ENCODE results near the gene LDHD. TPM values are rescaled to one million over a fixed set of nuclear protein-coding genes. Genes with fewer than 3 reads are reported as not detected.
A peak's percentile ranks its signal among the peaks of the same experiment; 100 is the strongest.

The LDHD gene
- total and polyA plus RNA-seq, 2 of the 13 experiments (the other 11 are each of a cell fraction or from before 2014, with no cell fraction given): 9.1 to 9.8 TPM

GRCh38 chr16:75097941-75098901 lies 18.4 kb downstream of the LDHD start (continued):
- TF ChIP-seq NFE2L1 (CRISPR knock-in tag; IDR thresholded peaks at IDR 0.05; ENCODE audit: borderline replicate concordance) (no peak), KDM4B (CRISPR knock-in tag; IDR thresholded peaks at IDR 0.05) (no peak), ZNF383 (CRISPR knock-in tag; IDR thresholded peaks at IDR 0.05; ENCODE audit: borderline replicate concordance) (no peak), RXRB (CRISPR knock-in tag; IDR thresholded peaks at IDR 0.05; ENCODE audit: borderline replicate concordance) (no peak), MZF1 (CRISPR knock-in tag; IDR thresholded peaks at IDR 0.05; ENCODE audit: borderline replicate concordance) (no peak), JUN (CRISPR knock-in tag; IDR thresholded peaks at IDR 0.05) (no peak), PREB (CRISPR knock-in tag; IDR thresholded peaks at IDR 0.05) (no peak), ZNF75D (CRISPR knock-in tag; IDR thresholded peaks at IDR 0.05; ENCODE audit: borderline replicate concordance) (no peak), ZNF121 (CRISPR knock-in tag; IDR thresholded peaks at IDR 0.05) (peak; percentile 34; the same call in 1 of the 2 replicates), NFYC (CRISPR knock-in tag; IDR thresholded peaks at IDR 0.05) (no peak), YY1 (IDR thresholded peaks at IDR 0.05; ENCODE audit: insufficient read depth, insufficient replicate concordance, low read depth, low read length) (no peak), ZNF138 (CRISPR knock-in tag; IDR thresholded peaks at IDR 0.05; ENCODE audit: low read depth) (no peak), ARNTL (CRISPR knock-in tag; IDR thresholded peaks at IDR 0.05) (no peak), ZNF883 (CRISPR knock-in tag; IDR thresholded peaks at IDR 0.05; ENCODE audit: not compliant biosample characterization) (peak; percentile 33), ZNF546 (CRISPR knock-in tag; conservative IDR thresholded peaks at IDR 0.05) (no peak), ZNF205 (CRISPR knock-in tag; IDR thresholded peaks at IDR 0.05) (no peak), JDP2 (CRISPR knock-in tag; IDR thresholded peaks at IDR 0.05; ENCODE audit: borderline replicate concordance) (no peak), HMGA1 (CRISPR knock-in tag; conservative IDR thresholded peaks at IDR 0.05) (no peak), EED (CRISPR knock-in tag; IDR thresholded peaks at IDR 0.05) (no peak), CBX2 (IDR thresholded peaks at IDR 0.05; ENCODE audit: low read depth, low read length) (no peak), CBX2 (CRISPR knock-in tag; IDR thresholded peaks at IDR 0.05; ENCODE audit: low read depth) (no peak)
- TF ChIP-seq, protein P1, sequence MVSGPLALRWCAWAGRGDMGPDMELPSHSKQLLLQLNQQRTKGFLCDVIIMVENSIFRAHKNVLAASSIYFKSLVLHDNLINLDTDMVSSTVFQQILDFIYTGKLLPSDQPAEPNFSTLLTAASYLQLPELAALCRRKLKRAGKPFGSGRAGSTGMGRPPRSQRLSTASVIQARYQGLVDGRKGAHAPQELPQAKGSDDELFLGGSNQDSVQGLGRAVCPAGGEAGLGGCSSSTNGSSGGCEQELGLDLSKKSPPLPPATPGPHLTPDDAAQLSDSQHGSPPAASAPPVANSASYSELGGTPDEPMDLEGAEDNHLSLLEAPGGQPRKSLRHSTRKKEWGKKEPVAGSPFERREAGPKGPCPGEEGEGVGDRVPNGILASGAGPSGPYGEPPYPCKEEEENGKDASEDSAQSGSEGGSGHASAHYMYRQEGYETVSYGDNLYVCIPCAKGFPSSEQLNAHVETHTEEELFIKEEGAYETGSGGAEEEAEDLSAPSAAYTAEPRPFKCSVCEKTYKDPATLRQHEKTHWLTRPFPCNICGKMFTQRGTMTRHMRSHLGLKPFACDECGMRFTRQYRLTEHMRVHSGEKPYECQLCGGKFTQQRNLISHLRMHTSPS (CRISPR knock-in tag; IDR thresholded peaks at IDR 0.05; ENCODE audit: low read depth): 0 out of 2 replicates have a peak, but pooled peaks have one; percentile 29
- TF ChIP-seq, protein P2, sequence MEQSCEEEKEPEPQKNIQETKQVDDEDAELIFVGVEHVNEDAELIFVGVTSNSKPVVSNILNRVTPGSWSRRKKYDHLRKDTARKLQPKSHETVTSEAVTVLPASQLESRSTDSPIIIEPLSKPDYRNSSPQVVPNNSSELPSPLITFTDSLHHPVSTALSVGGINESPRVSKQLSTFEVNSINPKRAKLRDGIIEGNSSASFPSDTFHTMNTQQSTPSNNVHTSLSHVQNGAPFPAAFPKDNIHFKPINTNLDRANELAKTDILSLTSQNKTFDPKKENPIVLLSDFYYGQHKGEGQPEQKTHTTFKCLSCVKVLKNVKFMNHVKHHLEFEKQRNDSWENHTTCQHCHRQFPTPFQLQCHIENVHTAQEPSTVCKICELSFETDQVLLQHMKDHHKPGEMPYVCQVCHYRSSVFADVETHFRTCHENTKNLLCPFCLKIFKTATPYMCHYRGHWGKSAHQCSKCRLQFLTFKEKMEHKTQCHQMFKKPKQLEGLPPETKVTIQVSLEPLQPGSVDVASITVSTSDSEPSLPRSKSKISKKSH (CRISPR knock-in tag; IDR thresholded peaks at IDR 0.05; ENCODE audit: borderline replicate concordance): no peak
- TF ChIP-seq, protein P3, sequence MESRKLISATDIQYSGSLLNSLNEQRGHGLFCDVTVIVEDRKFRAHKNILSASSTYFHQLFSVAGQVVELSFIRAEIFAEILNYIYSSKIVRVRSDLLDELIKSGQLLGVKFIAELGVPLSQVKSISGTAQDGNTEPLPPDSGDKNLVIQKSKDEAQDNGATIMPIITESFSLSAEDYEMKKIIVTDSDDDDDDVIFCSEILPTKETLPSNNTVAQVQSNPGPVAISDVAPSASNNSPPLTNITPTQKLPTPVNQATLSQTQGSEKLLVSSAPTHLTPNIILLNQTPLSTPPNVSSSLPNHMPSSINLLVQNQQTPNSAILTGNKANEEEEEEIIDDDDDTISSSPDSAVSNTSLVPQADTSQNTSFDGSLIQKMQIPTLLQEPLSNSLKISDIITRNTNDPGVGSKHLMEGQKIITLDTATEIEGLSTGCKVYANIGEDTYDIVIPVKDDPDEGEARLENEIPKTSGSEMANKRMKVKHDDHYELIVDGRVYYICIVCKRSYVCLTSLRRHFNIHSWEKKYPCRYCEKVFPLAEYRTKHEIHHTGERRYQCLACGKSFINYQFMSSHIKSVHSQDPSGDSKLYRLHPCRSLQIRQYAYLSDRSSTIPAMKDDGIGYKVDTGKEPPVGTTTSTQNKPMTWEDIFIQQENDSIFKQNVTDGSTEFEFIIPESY (CRISPR knock-in tag; IDR thresholded peaks at IDR 0.05): peak; percentile 71
